A673 (cell line): ENCODE results near the gene SLC19A1.

ENCODE experiments used
- EZH2 ChIP-seq: fragments of 200-600 bp; sonication (generic); IDR thresholded peaks from 2 replicates; pipeline ENCODE4 v1.6.1; 2017; ENCODE audit warnings: borderline replicate concordance, low read depth, mild to moderate bottlenecking, mixed read lengths, antibody characterized with exemption, low read length; ENCODE audit not compliant: poor library complexity, severe bottlenecking
- TF ChIP-seq, protein P1 (sequence below): fragments of 300-800, 200-600 bp; sonication (generic); conservative IDR thresholded peaks from 2 replicates; pipeline ENCODE4 v1.5.1; 2017; ENCODE audit warnings: low read depth, mild to moderate bottlenecking, antibody characterized with exemption, low read length, moderate library complexity, mixed read lengths

DNA sequence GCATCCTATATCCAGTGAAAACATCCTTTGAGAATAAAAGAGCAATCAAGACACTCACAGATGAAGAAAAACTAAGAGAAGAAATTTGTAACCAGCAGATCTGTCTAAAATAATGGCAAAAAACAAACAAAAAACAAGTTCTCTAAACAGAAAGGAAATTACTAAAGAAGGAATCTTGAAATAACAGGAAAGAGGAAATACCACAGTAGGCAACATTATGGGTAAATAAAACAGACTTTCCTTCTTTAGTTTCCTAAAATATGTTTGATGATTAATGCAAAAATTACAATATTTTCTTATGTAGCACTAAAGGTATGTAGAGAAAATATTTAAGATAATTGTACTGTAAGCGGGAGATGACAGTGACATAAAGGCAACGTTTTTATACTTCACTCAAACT, 23.5 kb downstream of the SLC19A1 start:
- TF ChIP-seq, protein P1, sequence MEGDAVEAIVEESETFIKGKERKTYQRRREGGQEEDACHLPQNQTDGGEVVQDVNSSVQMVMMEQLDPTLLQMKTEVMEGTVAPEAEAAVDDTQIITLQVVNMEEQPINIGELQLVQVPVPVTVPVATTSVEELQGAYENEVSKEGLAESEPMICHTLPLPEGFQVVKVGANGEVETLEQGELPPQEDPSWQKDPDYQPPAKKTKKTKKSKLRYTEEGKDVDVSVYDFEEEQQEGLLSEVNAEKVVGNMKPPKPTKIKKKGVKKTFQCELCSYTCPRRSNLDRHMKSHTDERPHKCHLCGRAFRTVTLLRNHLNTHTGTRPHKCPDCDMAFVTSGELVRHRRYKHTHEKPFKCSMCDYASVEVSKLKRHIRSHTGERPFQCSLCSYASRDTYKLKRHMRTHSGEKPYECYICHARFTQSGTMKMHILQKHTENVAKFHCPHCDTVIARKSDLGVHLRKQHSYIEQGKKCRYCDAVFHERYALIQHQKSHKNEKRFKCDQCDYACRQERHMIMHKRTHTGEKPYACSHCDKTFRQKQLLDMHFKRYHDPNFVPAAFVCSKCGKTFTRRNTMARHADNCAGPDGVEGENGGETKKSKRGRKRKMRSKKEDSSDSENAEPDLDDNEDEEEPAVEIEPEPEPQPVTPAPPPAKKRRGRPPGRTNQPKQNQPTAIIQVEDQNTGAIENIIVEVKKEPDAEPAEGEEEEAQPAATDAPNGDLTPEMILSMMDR, result no peak
- no peak for TF ChIP-seq EZH2
